Transverse colon (tissue), 4 donors: Measurements from ENCODE around the gene HYAL3.

ENCODE experiments used
- CTCF ChIP-seq, 5 experiments: fragments of 200-600 bp in 3 of 5; fragments of 450-650 bp in 2 of 5; sonication (generic) in 3 of 5; IDR thresholded peaks; 1 replicate in 2 of 5; 2 replicates in 3 of 5; pipeline ENCODE4 v1.5.1; 2016 to 2017; ENCODE audit warnings: antibody characterized with exemption in 5 of 5, inconsistent platforms in 3 of 5, mild to moderate bottlenecking in 2 of 5, moderate library complexity in 1 of 5
- EP300 ChIP-seq: sonication (generic); formaldehyde crosslinking; IDR thresholded peaks from one replicate; pipeline ENCODE4 v1.6.1; 2017; ENCODE audit warnings: antibody characterized with exemption, low read depth
- POLR2A ChIP-seq: fragments of 450-650 bp; IDR thresholded peaks from one replicate; pipeline ENCODE4 v1.6.1; 2016; ENCODE audit warnings: antibody characterized with exemption, mild to moderate bottlenecking, moderate library complexity
- POLR2AphosphoS5 ChIP-seq, 3 donors: sonication (generic); formaldehyde crosslinking; IDR thresholded peaks; one replicate each; pipeline ENCODE4 v1.6.1; 2016; ENCODE audit warnings: antibody characterized with exemption in 3 of 3

DNA sequence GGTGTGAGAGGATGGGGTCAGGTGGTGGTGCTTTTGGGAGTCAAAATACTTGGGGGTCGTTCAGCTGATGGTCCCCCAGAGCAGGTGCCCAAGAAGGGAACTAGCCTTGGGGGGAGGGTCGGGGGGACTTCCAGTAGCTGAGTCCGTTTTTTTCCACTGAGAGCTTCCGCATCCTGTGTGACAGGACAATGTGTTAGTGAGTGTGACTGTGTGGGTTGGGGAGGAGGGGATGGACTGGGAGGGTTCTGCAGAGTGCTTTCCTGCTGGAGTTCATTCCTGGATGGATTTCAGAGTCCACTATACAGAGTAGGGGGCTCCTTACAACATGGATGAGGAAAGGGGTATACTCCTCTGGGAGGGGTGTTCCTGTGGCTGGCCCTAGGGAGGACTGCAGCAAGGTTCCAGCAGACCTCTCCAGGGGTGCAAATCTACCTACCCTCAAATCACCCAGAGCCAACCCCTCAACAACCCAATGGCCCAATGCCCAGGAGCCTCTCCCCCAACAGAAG lies 23.9 kb upstream of the HYAL3 start:
- TF ChIP-seq CTCF (IDR thresholded peaks at IDR 0.05) (no peak), EP300 (no peak), POLR2A (no peak), POLR2AphosphoS5 (IDR thresholded peaks at IDR 0.05) (no peak)
